NT2/D1 (cell line): ENCODE results near the gene NDUFA11.

ENCODE experiments used
- DNase-seq: peaks from one replicate; pipeline ENCODE4 v3.0.0-alpha.2; 2011; ENCODE audit warnings: low read depth, low spot score
- H3K27me3 ChIP-seq: 2 replicates; pipeline ENCODE4 v1.6.0; 2011; ENCODE audit warnings: mild to moderate bottlenecking; ENCODE audit not compliant: insufficient read length, insufficient read depth
- H3K36me3 ChIP-seq: 2 replicates; pipeline ENCODE4 v1.6.1; 2011; ENCODE audit warnings: mild to moderate bottlenecking, low read length, mixed read lengths; ENCODE audit not compliant: insufficient read depth, insufficient read length
- H3K4me1 ChIP-seq: 2 replicates; pipeline ENCODE4 v1.5.1; 2011; ENCODE audit not compliant: insufficient read depth, insufficient read length
- H3K4me3 ChIP-seq: 2 replicates; pipeline ENCODE4 v1.5.1; 2011; ENCODE audit warnings: low read depth; ENCODE audit not compliant: insufficient read length
- H3K9ac ChIP-seq: 2 replicates; pipeline ENCODE4 v1.6.0; 2011; ENCODE audit warnings: low read depth; ENCODE audit not compliant: insufficient read length
- H3K9me3 ChIP-seq: 2 replicates; pipeline ENCODE4 v1.5.1; 2011; ENCODE audit warnings: mild to moderate bottlenecking, low read length; ENCODE audit not compliant: insufficient read depth
- SUZ12 ChIP-seq: IDR thresholded peaks from 2 replicates; pipeline ENCODE4 v1.6.1; 2011; ENCODE audit not compliant: insufficient read length, insufficient read depth; ENCODE audit errors: extremely low read depth
- YY1 ChIP-seq: IDR thresholded peaks from 2 replicates; pipeline ENCODE4 v1.6.1; 2011; ENCODE audit not compliant: insufficient read length, insufficient read depth
- ZNF274 ChIP-seq: IDR thresholded peaks from 2 replicates; pipeline ENCODE4 v1.6.1; 2011; ENCODE audit warnings: mild to moderate bottlenecking, low read depth, low read length

NDUFA11 gene

DNA sequence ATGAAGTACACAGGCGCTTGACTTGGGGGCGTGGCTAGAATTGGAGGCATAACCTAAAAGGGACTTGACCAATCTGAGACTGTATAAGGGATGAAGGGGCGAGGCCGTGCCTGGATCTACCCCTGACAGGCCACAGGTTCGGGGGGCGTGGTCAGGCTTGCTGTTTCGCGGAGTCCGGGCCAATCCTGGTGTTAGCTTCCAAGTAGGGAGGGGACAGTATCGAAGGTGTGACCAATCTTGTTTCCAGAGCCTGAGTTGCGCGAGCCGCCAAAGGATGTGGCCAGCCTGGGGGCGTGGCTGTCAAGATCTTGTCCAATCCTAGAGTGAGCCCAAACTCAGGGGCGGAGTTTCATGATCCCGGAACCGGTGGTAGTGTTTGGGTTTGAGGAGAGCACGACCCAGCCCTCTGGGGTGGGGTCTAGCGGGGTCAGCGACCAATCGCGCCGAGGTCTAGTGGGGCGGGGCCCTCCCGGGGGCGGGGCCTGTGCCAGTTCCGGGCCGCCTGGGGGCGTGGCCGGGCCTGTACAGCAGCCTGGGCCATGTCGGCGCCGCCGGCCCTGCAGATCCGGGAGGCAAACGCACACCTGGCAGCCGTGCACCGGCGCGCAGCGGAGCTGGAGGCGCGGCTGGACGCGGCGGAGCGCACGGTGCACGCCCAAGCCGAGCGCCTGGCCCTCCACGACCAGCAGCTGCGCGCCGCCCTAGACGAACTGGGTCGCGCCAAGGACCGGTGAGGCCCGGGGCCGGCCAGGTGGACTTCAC is 943 bp upstream of the NDUFA11 start, which contains the start of gene VMAC:
VMAC (plus strand) TSS at position 521 of the 762 bp plus-strand sequence; CDS start at position 540, 19 bp downstream.
- no peak for TF ChIP-seq ZNF274
- TF ChIP-seq SUZ12, result no peak
- TF ChIP-seq YY1, result no peak
- Histone ChIP-seq H3K4me1 (peaks cover 1% of the 10 kb centered on the region), H3K4me3 (peak within 1 kb of the TSS; percentile 95), H3K27me3 (no peaks in the 10 kb centered on the region), H3K36me3 (peaks cover 35% of the 10 kb centered on the region), H3K9ac (peak within 1 kb of the TSS; percentile 99), H3K9me3 (no peaks in the 10 kb centered on the region)
- peak; percentile 100 for DNase-seq

DNA sequence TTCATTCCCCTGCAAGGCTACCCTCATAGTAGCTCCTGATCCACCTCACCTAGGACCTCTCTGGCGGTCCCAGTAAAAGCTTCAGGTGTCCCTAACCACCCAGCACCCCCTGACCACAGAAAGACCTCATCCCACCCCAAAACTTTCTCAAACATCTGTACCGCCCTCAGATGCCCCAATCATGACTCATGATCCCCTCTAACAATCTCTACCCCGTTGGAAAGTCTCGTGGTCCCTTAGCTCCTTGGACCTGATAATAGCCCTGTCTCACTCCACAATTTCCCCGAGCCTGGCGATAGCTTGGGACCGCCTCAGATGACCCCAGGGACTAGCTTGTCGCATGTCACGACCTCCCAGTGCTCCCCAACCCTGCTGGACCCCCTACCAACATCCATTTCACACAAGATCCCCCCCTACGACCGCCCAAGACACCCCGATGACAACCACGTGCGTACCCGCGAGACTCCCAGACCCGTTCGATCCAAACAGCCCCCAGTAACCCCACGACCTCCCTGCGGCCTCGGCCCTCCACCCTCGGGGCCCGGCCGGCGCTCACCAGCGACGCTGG is 450 bp downstream of the NDUFA11 start:
- no peaks in the 10 kb centered on the region for H3K4me1 ChIP-seq

DNA sequence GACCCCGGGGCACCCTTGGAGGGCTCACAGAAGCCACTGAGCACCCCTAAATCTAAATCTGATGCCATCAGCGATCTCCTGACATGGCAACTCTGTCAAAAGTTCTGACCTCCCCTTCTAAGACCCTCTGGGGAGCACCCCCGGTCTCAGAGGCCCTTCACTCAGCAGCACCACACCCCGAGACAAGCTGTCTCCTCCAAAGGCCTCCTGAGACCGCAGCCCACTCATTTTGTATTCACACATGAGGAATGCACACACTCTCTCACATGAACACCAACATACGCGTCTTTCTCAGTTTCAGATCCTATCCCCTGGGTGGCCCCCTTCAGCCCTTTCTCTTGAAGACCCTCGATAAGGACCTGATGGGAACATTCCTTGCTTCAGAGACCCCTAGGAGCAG is 2.6 kb downstream of the NDUFA11 start:
- Histone ChIP-seq H3K4me3 (no peak overlapping the region), H3K4me1 (no peaks in the 10 kb centered on the region), H3K27me3 (no peaks in the 10 kb centered on the region), H3K36me3 (peaks cover 49% of the 10 kb centered on the region), H3K9ac (no peak overlapping the region), H3K9me3 (no peaks in the 10 kb centered on the region)
- TF ChIP-seq ZNF274, result no peak
- no peak for TF ChIP-seq YY1
- no peak for TF ChIP-seq SUZ12
- no peak for DNase-seq

More for the DNA sequence above, 450 bp downstream of the NDUFA11 start:
- H3K27me3 ChIP-seq, result no peaks in the 10 kb centered on the region
- no peaks in the 10 kb centered on the region for H3K9me3 ChIP-seq
- peak overlapping the region; percentile 99 for H3K9ac ChIP-seq
- peaks cover 34% of the 10 kb centered on the region for H3K36me3 ChIP-seq
- TF ChIP-seq SUZ12 (no peak), ZNF274 (no peak), YY1 (no peak)
- no peak for DNase-seq
- peak overlapping the region; percentile 95 for H3K4me3 ChIP-seq

DNA sequence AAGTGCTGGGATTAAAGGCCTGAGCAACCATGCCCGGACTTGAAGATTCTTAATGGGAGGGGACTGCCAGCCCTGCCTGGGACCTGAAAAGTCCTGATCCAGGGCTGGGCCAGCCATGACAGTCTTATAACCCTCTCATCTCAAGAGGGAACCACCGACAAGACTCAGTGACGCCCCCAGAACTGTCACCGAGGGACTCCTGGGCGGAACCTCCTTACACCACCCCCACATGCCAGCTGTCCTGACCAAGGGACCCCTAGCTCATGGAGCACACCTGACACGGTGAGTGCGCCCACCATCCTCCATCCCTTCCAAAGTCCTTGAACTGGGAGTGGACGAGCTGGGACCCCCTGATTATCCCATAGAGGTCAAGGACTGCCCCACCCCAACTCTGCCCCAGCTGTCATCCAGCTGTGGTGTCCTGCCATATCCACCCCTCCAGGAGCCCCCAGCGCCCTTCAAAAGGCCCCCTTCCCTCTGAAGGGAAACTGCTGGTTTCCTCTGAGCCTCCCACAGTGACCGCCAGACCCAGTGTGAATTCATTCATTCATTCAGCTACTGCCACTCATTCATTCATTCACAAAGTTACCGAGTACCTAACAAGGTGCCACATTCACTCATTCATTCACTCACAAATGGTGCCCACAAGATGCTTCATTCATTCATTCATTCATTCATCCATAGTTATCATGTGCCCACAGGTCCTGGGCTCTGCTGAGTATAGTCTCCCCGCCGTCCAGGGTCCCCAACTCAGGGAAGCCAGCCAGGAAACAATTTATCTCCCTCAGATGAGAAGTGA is 3.7 kb downstream of the NDUFA11 start:
- no peak overlapping the region for H3K9ac ChIP-seq
- H3K4me3 ChIP-seq, result no peak overlapping the region
- no peaks in the 10 kb centered on the region for H3K27me3 ChIP-seq
- DNase-seq, result no peak
- TF ChIP-seq YY1 (no peak), SUZ12 (no peak), ZNF274 (no peak)
- no peaks in the 10 kb centered on the region for H3K4me1 ChIP-seq
- no peaks in the 10 kb centered on the region for H3K9me3 ChIP-seq
- peaks cover 59% of the 10 kb centered on the region for H3K36me3 ChIP-seq

DNA sequence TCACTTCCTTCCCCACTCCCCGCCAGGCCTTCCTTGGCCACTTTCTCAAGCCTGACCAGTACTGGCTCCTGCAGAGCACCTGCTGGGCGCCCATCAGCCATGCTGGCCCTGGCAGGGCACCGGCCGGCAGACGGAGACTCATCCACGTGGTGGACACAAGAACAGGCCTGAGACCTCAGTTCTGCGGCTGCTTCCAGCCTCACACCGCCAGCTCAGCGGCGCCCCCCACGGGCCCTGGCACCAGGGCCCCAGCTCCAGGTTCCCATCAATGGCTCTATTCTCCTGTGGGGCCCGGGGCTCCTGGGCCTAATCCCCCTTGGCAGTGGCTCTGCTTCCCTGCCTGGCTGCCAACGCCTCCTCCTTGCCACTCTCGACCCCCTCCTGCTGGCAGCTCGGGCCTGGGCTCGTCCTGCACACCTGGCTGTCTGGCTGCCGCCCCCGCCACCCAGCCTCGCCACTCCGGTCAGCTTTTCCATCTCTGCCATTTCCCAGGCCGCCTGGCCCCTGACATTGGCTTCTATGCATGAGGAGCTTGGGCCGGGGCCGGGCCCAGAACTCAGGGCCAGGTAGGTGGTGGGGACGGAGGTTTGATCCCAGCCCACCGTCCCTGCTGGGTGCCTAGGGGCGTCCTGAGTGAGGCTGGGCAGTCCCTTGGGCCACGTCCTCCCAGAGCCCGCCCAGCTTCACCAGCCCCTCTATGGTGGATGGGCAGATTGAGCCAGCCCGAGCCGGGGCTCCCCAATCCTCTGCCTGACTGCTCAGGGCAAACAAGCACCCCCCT is 6.2 kb downstream of the NDUFA11 start:
- Histone ChIP-seq H3K36me3 (peaks cover 71% of the 10 kb centered on the region), H3K27me3 (no peaks in the 10 kb centered on the region), H3K4me3 (no peak overlapping the region), H3K4me1 (peaks cover under 1% of the 10 kb centered on the region), H3K9ac (peak overlapping the region; percentile 3), H3K9me3 (no peaks in the 10 kb centered on the region)
- no peak for DNase-seq
- TF ChIP-seq YY1, result no peak
- no peak for TF ChIP-seq SUZ12
- no peak for TF ChIP-seq ZNF274

DNA sequence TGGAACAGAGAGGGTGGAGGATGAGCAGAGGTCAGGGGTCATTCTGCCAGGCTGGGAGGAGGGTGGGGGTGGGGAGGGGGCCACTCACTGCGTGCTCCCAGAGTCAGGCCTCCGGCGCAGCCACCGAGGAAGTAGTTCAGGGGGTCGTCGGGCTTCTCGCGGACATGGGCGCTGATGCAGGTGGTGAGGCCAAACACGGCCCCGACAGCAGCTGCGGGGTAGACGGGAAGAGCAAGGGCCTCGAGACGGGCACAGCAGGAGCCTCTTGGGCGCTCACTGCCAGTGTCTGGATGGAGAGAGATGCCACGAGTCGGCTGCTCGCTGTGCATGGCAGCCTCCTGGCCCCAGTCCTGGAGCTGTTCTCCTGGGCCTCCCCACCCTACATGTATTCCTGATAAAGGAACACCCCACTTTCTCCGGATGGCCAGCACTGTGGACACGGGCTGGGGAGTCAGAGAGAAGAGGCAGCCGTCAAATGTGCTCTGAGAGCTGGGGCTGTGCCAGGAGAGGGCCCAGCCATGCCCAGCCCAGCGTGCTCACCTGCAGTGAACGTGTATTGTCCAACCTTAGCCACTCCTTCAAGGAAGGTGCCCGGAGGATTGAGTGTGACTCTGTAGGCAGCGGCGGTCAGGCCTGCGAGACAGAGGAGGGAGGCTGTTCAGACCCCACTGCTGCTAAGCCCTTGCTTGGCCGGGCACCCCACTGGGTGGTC is 7.1 kb downstream of the NDUFA11 start:
- TF ChIP-seq ZNF274 (no peak), YY1 (no peak)
- Histone ChIP-seq H3K9ac (no peak overlapping the region), H3K4me1 (peaks cover 9% of the 10 kb centered on the region), H3K27me3 (no peaks in the 10 kb centered on the region), H3K36me3 (peaks cover 68% of the 10 kb centered on the region), H3K4me3 (no peak overlapping the region), H3K9me3 (no peaks in the 10 kb centered on the region)
- no peak for DNase-seq
